Neural progenitor cell (in vitro differentiated cells): ENCODE data around the gene MAN1A1. TPM values are rescaled to one million over a fixed set of nuclear protein-coding genes. Genes with fewer than 3 reads are reported as not detected.

Source experiments
- DNase-seq: peaks from one replicate; pipeline ENCODE4 v3.0.0-alpha.2; 2016; ENCODE audit warnings: low spot score
- H2AFZ ChIP-seq: fragments of 200-600 bp; sonication (generic); replicated peaks from 2 replicates; pipeline ENCODE4 v1.6.1; 2016; ENCODE audit warnings: antibody characterized with exemption
- H3F3A ChIP-seq: fragments of 200-600 bp; sonication (generic); 2 replicates; pipeline ENCODE4 v1.6.1; 2016; ENCODE audit warnings: antibody characterized with exemption, low read depth
- H3K27ac ChIP-seq: fragments of 200-600 bp; sonication (generic); 2 replicates; pipeline ENCODE4 v1.5.1; 2016; ENCODE audit warnings: mild to moderate bottlenecking
- H3K27me3 ChIP-seq: fragments of 200-600 bp; sonication (generic); 2 replicates; pipeline ENCODE4 v1.6.1; 2016; ENCODE audit warnings: mild to moderate bottlenecking, moderate library complexity
- H3K36me3 ChIP-seq: fragments of 200-600 bp; sonication (generic); 2 replicates; pipeline ENCODE4 v1.5.1; 2016
- H3K4me1 ChIP-seq: fragments of 200-600 bp; sonication (generic); 2 replicates; pipeline ENCODE4 v1.6.1; 2016; ENCODE audit warnings: mixed run types
- H3K4me2 ChIP-seq: fragments of 200-600 bp; sonication (generic); 2 replicates; pipeline ENCODE4 v1.6.1; 2016
- H3K4me3 ChIP-seq: fragments of 200-600 bp; sonication (generic); 2 replicates; pipeline ENCODE4 v1.5.1; 2016
- H3K79me2 ChIP-seq: fragments of 200-600 bp; sonication (generic); 2 replicates; pipeline ENCODE4 v1.6.1; 2016; ENCODE audit warnings: low read depth
- H3K9ac ChIP-seq: fragments of 200-600 bp; sonication (generic); 2 replicates; pipeline ENCODE4 v1.6.1; 2016
- H3K9me3 ChIP-seq: fragments of 200-600 bp; sonication (generic); 2 replicates; pipeline ENCODE4 v1.5.1; 2016; ENCODE audit warnings: low read depth
- H4K20me1 ChIP-seq: fragments of 200-600 bp; sonication (generic); 2 replicates; pipeline ENCODE4 v1.6.1; 2016; ENCODE audit warnings: low read depth
- H3K27ac Mint-ChIP-seq: 3 replicates; pipeline ENCODE4 v1.8.0; 2021; ENCODE audit warnings: mixed read lengths
- H3K27me3 Mint-ChIP-seq: 2 replicates; pipeline ENCODE4 v1.8.0; 2022; ENCODE audit warnings: low read depth, mild to moderate bottlenecking, inconsistent platforms, moderate library complexity, mixed read lengths; ENCODE audit not compliant: insufficient read depth
- H3K36me3 Mint-ChIP-seq: 3 replicates; pipeline ENCODE4 v1.8.0; 2021; ENCODE audit warnings: mixed read lengths
- H3K4me1 Mint-ChIP-seq: 3 replicates; pipeline ENCODE4 v1.8.0; 2021; ENCODE audit warnings: mixed read lengths
- H3K4me3 Mint-ChIP-seq: 3 replicates; pipeline ENCODE4 v1.8.0; 2021; ENCODE audit warnings: mild to moderate bottlenecking, moderate library complexity, mixed read lengths
- H3K9me3 Mint-ChIP-seq: 3 replicates; pipeline ENCODE4 v1.8.0; 2020; ENCODE audit warnings: mixed read lengths
- CTCF ChIP-seq: fragments of 200-600 bp; sonication (generic); IDR thresholded peaks from 2 replicates; pipeline ENCODE4 v1.5.1; 2017; ENCODE audit warnings: antibody characterized with exemption, mild to moderate bottlenecking
- EZH2 ChIP-seq: fragments of 200-600 bp; sonication (generic); IDR thresholded peaks from 2 replicates; pipeline ENCODE4 v1.6.1; 2017; ENCODE audit warnings: antibody characterized with exemption, mild to moderate bottlenecking, moderate library complexity
- EZH2phosphoT487 ChIP-seq: fragments of 200-600 bp; sonication (generic); IDR thresholded peaks from 2 replicates; pipeline ENCODE4 v1.6.1; 2017; ENCODE audit warnings: antibody characterized with exemption
- total RNA-seq: library from RNA; depleted of rRNA; stranded (reverse); fragments of >200 nt; gene quantifications from 2 replicates; pipeline ENCODE4 v1.2.3, GENCODE V29; 2015; ENCODE audit warnings: low replicate concordance

Gene MAN1A1
- total RNA-seq, 1 donor from 2014 or later, result 5.2 TPM

- Histone ChIP-seq H3K27me3 (no peaks in the 10 kb centered on the region), H2AFZ (no peak overlapping the region), H3K4me2 (no peak overlapping the region), H4K20me1 (no peaks in the 10 kb centered on the region), H3K27ac (no peak overlapping the region), H3K4me3 (no peak overlapping the region), H3F3A (no peaks in the 10 kb centered on the region), H3K9ac (no peak overlapping the region), H3K9me3 (no peaks in the 10 kb centered on the region), H3K4me1 (no peaks in the 10 kb centered on the region), H3K36me3 (no peaks in the 10 kb centered on the region), H3K79me2 (no peaks in the 10 kb centered on the region)
- H3K27me3 Mint-ChIP-seq, result no peaks in the 10 kb centered on the region
- DNase-seq, result no peak
- no peak overlapping the region for H3K4me3 Mint-ChIP-seq
- no peaks in the 10 kb centered on the region for H3K4me1 Mint-ChIP-seq
- H3K36me3 Mint-ChIP-seq, result no peaks in the 10 kb centered on the region
- H3K27ac Mint-ChIP-seq, result no peak overlapping the region
- TF ChIP-seq EZH2phosphoT487 (no peak), EZH2 (no peak), CTCF (no peak)
- H3K9me3 Mint-ChIP-seq, result no peaks in the 10 kb centered on the region
Measured at GRCh38 chr6:119207971-119208725, 141.4 kb downstream of the MAN1A1 start.

DNA sequence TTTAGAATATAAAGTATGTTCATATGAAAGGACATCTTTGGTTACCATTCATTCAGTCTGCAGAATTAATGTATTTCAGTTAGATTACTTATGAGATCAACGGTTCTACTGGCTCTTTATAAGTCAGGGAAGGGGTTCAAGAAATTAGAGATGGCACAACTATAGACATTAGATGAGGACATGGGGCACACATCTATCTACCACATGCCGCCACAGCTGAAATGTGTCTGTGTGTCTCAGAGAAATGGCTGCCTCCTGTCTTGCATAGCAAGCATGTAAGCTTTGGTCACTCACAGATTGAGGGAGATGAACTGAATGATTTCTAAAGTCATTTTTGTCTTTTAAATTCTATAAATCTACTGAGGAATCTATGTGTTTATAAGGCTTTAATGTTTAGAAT is 142.2 kb downstream of the MAN1A1 start:
- H3K4me1 ChIP-seq, result no peaks in the 10 kb centered on the region
- no peak for DNase-seq

DNA sequence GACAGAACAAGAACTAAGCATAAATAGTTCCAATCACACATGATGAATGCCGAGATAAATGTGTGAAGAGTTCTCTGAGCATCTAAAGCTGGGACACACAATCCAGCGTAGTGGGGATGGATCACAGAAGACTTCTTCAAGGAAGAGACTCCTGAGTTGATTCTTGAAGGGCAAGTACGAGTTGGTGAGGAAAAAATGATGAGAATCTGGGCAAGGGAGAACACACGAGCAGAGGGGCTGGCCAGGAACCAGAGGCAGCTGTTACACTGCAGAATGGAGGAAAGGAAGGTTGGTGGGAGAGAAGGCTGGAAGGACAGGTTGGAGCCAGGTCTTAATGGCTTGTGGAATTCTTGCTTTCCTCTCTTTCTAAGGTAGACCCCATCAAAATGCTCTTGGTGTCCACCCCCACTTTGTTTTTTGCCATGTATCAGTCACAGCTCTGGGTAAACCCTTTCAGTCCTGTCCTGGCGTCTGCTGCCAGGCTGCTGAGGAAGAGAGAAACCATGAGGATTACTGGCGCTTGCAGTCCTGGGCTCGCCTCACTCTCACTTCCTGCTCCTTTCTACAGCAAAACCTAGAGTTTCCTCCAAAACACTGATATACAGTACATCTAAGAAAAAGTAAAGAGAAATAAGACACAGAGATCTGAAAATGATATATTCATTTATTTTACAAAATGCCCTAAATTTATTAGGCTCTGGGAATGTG is 143.5 kb downstream of the MAN1A1 start:
- Histone ChIP-seq H3K9me3 (no peaks in the 10 kb centered on the region), H4K20me1 (no peaks in the 10 kb centered on the region), H2AFZ (no peak overlapping the region), H3K4me2 (no peak overlapping the region), H3K79me2 (no peaks in the 10 kb centered on the region), H3K27ac (no peak overlapping the region), H3K9ac (no peak overlapping the region), H3K4me3 (no peak overlapping the region), H3K36me3 (no peaks in the 10 kb centered on the region), H3K4me1 (no peaks in the 10 kb centered on the region), H3K27me3 (no peaks in the 10 kb centered on the region), H3F3A (no peaks in the 10 kb centered on the region)
- no peak for DNase-seq
- no peaks in the 10 kb centered on the region for H3K36me3 Mint-ChIP-seq
- no peaks in the 10 kb centered on the region for H3K9me3 Mint-ChIP-seq
- no peaks in the 10 kb centered on the region for H3K27me3 Mint-ChIP-seq
- H3K4me3 Mint-ChIP-seq, result no peak overlapping the region
- no peaks in the 10 kb centered on the region for H3K4me1 Mint-ChIP-seq
- no peak for TF ChIP-seq CTCF
- no peak for TF ChIP-seq EZH2phosphoT487
- no peak for TF ChIP-seq EZH2
- no peak overlapping the region for H3K27ac Mint-ChIP-seq

More for the DNA sequence above, 142.2 kb downstream of the MAN1A1 start:
- Mint-ChIP-seq H3K27ac (no peak overlapping the region), H3K9me3 (no peaks in the 10 kb centered on the region), H3K4me1 (no peaks in the 10 kb centered on the region), H3K4me3 (no peak overlapping the region), H3K27me3 (no peaks in the 10 kb centered on the region), H3K36me3 (no peaks in the 10 kb centered on the region)
- Histone ChIP-seq H3K27me3 (no peaks in the 10 kb centered on the region), H3K4me2 (no peak overlapping the region), H3K9me3 (no peaks in the 10 kb centered on the region), H3K9ac (no peak overlapping the region), H3K4me3 (no peak overlapping the region), H3F3A (no peaks in the 10 kb centered on the region), H3K36me3 (no peaks in the 10 kb centered on the region), H3K27ac (no peak overlapping the region), H3K79me2 (no peaks in the 10 kb centered on the region), H4K20me1 (no peaks in the 10 kb centered on the region), H2AFZ (no peak overlapping the region)
- no peak for TF ChIP-seq CTCF
- TF ChIP-seq EZH2phosphoT487, result no peak
- no peak for TF ChIP-seq EZH2
